Astrocyte of the spinal cord (primary cell): ENCODE data around the gene KLF7.

Experiments
- DNase-seq: peaks from one replicate; pipeline ENCODE4 v3.0.0; 2011; ENCODE audit warnings: low read depth, low spot score
- H3K4me3 ChIP-seq: 2 replicates; pipeline ENCODE4 v1.5.1; 2011; ENCODE audit warnings: low read depth, mild to moderate bottlenecking, low read length, moderate library complexity
- CTCF ChIP-seq: IDR thresholded peaks from 2 replicates; pipeline ENCODE4 v1.5.1; 2012; ENCODE audit warnings: low read depth, mild to moderate bottlenecking, low read length, inconsistent platforms
- in situ Hi-C: cut with HindIII; loops from 2 replicates; pipeline ENCODE4 v1.10.0; 2017; ENCODE audit warnings: low sequenced_read_pairs

Gene KLF7

GRCh38 chr2:207142461-207142860 is 23.3 kb downstream of the KLF7 start:
- no peak for DNase-seq
- no peak for TF ChIP-seq CTCF
- in situ Hi-C loops, result no loop called here
- no peak overlapping the region for H3K4me3 ChIP-seq

GRCh38 chr2:207141386-207141785 is 24.4 kb downstream of the KLF7 start:
- no peak overlapping the region for H3K4me3 ChIP-seq
- TF ChIP-seq CTCF, result no peak
- in situ Hi-C loops, result no loop called here
- DNase-seq, result no peak

GRCh38 chr2:207140265-207140664 is 25.5 kb downstream of the KLF7 start:
- TF ChIP-seq CTCF, result no peak
- H3K4me3 ChIP-seq, result no peak overlapping the region
- in situ Hi-C loops, result no loop called here
- DNase-seq, result no peak

- no peak for TF ChIP-seq CTCF
- in situ Hi-C loops, result no loop called here
- no peak overlapping the region for H3K4me3 ChIP-seq
- no peak for DNase-seq
Measured at GRCh38 chr2:207139552-207139951, 26.2 kb downstream of the KLF7 start.

GRCh38 chr2:207138627-207139297 is 27.0 kb downstream of the KLF7 start:
- TF ChIP-seq CTCF, result no peak
- no peak overlapping the region for H3K4me3 ChIP-seq
- in situ Hi-C loops, result no loop called here
- no peak for DNase-seq

GRCh38 chr2:207137596-207138337 is 28.0 kb downstream of the KLF7 start:
- in situ Hi-C loops, result no loop called here
- TF ChIP-seq CTCF, result no peak
- no peak overlapping the region for H3K4me3 ChIP-seq
- no peak for DNase-seq
